Fibroblast of mammary gland (primary cell): ENCODE measurements around the gene P2RY6.

Experiments
- DNase-seq: peaks from one replicate; pipeline ENCODE4 v3.0.0-alpha.2; 2010; ENCODE audit warnings: low read depth
- H3K4me3 ChIP-seq: 2 replicates; pipeline ENCODE4 v1.5.1; 2011; ENCODE audit warnings: low read depth, mild to moderate bottlenecking, low read length, moderate library complexity; ENCODE audit not compliant: control insufficient read depth
- TF ChIP-seq, protein P1 (sequence below): conservative IDR thresholded peaks from 2 replicates; pipeline ENCODE4 v1.5.1; 2011; ENCODE audit warnings: low read depth, low read length, inconsistent platforms; ENCODE audit not compliant: control insufficient read depth, insufficient read depth

Gene P2RY6

DNA sequence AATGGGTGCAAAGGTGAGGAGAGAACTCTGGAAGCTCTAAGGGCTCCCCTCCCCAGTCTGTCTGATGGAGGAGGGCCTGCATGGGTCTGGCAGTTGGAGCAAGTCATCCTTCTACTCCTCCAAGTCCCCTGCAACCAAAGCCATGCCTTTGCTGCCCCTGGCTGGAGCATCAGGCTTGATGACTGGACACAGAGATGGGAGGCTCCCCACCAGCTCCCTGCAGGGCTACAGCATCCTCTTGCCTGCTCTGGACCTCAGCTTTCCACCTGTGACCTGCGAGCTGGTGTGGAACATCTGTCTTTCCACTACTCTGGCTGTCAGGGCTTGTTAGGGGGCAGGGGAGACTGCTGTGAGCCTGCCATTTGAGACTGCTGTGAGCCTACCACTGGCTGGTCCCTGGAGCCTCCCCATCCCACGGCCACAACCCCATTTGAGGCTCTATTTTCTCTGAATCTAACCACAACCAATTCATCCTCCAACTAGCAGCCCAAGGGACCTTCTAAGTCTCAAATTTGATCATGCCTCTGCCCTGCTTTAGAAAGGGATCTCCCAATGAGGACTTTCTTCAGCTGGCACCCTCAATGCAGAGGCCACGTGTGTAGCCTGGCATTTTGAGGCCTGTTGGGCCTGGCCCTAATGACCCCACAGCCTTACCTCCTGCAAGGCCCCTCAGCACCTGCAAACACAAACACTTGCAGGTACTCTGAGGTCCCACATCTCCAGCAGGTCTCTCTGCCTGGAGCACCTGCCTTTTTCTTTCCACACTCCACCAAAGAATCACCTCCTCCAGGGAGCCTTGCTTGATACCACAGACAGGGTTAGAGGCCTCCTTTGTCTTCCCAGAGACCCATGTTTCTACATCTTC, 9.9 kb downstream of the P2RY6 start:
- H3K4me3 ChIP-seq, result no peak overlapping the region
- TF ChIP-seq, protein P1, sequence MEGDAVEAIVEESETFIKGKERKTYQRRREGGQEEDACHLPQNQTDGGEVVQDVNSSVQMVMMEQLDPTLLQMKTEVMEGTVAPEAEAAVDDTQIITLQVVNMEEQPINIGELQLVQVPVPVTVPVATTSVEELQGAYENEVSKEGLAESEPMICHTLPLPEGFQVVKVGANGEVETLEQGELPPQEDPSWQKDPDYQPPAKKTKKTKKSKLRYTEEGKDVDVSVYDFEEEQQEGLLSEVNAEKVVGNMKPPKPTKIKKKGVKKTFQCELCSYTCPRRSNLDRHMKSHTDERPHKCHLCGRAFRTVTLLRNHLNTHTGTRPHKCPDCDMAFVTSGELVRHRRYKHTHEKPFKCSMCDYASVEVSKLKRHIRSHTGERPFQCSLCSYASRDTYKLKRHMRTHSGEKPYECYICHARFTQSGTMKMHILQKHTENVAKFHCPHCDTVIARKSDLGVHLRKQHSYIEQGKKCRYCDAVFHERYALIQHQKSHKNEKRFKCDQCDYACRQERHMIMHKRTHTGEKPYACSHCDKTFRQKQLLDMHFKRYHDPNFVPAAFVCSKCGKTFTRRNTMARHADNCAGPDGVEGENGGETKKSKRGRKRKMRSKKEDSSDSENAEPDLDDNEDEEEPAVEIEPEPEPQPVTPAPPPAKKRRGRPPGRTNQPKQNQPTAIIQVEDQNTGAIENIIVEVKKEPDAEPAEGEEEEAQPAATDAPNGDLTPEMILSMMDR, result no peak
- no peak for DNase-seq

DNA sequence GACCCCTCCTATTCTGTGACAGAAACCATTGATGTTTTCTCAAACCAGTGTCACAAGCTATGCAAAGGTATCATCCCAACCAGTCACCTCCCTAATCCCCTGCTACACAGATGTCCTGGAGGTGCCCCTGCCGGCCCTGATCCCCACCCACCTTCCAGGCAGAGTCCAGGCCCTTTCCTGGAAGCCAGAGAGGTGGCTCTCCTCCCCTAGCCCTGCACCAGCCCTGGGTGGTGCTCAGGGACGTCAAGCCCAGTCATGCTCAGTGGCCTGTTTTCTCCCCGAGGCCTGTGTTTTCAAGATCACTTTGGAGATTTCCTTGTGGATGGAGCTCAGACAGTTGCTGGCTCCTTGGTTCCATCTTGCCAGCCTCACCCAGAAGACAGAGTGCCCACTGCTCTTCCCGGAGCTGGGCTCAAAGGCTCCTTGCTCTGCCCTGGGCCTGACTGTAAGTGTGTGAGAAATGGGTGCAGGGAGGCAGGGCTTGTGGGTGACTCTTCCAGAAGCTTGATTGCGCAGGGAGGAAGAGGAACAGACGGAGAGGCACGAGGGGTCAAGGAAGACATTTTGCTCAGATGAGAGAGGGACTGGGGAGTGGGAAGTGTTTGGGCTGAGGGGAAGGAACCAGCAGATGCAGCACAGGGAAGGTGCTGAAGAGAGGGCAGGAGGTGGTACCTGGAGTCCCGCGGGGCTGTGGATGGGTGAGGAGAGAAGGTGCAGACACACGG, 11.3 kb downstream of the P2RY6 start:
- no peak for DNase-seq
- H3K4me3 ChIP-seq, result no peak overlapping the region
- TF ChIP-seq, protein P1, result no peak

DNA sequence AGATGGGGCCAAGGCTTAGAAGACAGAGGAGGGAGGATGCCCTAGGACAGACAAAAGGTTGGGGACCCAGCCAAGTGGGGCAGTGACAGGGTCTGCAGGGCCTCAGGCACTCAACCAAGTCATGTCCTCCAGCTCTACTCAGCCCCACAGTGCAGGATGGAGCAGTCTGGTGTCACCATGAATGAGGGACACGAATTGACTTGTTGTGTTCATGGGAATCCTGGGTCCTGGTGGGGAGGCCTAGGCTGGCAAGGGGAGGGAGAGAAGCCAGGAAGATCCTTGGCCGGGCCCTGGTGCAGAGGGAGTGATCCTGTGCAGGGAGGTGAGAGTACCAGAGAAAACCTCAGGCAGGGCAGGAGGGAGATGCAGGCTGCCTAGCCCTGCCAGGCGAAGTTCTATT, 12.0 kb downstream of the P2RY6 start:
- no peak overlapping the region for H3K4me3 ChIP-seq
- TF ChIP-seq, protein P1, result no peak
- DNase-seq, result no peak

DNA sequence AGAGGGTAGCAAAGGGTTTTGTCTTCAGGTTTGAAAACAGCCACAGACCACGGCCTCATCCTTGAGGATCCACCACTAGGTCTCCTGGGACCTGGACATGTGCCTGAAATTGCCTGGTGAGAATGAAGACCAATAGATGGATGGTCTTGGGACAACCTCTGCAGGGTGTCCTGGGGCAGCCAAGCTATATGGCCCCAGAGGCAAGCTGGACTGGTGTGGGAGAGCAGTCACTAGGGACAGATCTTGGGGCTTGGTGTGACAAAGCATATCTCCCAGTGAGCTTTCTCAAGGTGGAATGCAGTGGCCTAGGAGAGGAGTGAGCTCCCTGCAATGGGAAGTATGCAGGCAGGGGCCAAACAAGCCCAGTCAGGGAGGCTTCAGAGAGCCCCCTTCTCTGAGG, 13.6 kb downstream of the P2RY6 start:
- TF ChIP-seq, protein P1, result no peak
- DNase-seq, result no peak
- H3K4me3 ChIP-seq, result no peak overlapping the region

DNA sequence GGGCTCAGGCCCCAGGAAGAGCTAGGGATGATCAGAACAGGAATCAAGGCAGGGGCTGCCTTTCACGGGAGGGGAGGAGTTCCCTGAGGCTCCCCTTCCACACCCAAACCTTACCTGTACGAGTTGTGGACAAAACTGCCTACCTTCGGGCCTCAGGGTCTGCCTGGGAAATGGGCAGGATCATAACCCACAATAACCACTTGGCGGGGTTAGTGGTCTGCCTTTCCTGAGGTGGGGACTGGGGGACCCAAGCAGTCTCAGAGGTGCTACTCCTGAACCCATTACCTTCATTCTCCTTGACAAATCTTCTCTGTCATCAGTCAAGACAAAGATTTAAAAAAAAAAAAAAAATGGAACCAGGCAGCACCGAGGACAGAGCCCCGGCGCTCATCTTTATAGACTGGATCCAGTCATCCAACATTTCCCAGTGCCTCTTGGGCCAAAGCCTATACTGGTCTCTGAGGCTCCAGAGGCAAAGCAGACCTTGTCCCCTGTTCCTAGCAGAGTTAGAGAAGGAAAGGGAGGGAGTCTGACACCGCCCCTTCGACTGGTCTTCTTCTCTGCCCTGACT, 14.2 kb downstream of the P2RY6 start:
- TF ChIP-seq, protein P1, result no peak
- no peak overlapping the region for H3K4me3 ChIP-seq
- DNase-seq, result no peak

DNA sequence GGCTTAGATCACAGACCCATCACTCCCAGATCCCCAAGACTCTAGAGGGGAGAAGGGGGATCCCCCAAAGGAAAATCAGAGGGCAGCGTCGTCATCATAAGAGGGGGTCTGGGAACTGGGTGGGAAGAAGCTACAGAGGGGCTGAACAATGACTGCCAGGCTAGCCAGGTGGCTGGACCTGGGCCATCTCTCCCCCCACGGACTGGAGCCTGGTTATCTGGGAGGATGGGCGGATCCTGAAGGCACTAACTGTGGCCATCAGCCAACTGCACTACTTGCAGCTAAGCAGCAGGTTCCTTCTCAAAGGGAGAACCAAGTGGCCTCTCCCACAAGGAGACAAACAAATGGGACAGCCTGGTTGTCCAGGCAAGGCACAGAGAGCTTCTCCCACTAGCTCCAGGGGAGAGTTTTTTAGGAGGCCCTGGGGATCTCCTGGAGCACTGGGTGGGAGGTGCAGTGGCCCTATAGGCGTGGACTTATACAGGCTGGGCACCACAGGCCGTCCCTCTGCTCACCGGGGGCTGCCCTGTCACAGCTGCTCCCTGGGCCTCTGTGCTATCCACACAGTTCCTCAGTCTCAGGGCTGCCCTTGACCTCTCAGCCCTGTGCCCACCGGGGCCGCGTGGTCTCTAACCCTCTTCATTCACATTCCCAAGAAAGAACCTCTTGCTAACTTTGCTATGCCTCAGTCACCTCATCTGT, 15.4 kb downstream of the P2RY6 start:
- TF ChIP-seq, protein P1, result no peak
- no peak overlapping the region for H3K4me3 ChIP-seq
- no peak for DNase-seq
